CD14-positive monocyte (primary cell): ENCODE results near the gene MEGF8. TPM values are rescaled to one million over a fixed set of nuclear protein-coding genes. Genes with fewer than 3 reads are reported as not detected.

Source experiments
- DNase-seq, 3 donors: peaks; one replicate each; pipeline ENCODE4 v3.0.0-alpha.2; 2011 to 2022
- H2AFZ ChIP-seq: 2 replicates; pipeline ENCODE4 v1.6.0; 2012; ENCODE audit warnings: mild to moderate bottlenecking, low read depth, low read length, inconsistent platforms; ENCODE audit not compliant: insufficient read depth, poor library complexity, severe bottlenecking
- H3K27ac ChIP-seq, 2 donors: 1 replicate in 1 of 2; 2 replicates in 1 of 2; pipeline ENCODE4 v1.5.1; 2012 to 2013; ENCODE audit warnings: low read length in 2 of 2, control low read depth in 1 of 2, inconsistent platforms in 1 of 2, low read depth in 1 of 2, mild to moderate bottlenecking in 1 of 2
- H3K27me3 ChIP-seq, 2 donors: one replicate each; pipeline versions ENCODE4 v1.6.0 to v1.6.1; 2011 to 2013; ENCODE audit warnings: low read length in 2 of 2; ENCODE audit not compliant: control insufficient read depth in 2 of 2, insufficient read depth in 2 of 2
- H3K36me3 ChIP-seq, 2 donors: replicated peaks in 1 of 2; 1 replicate in 1 of 2; 2 replicates in 1 of 2; pipeline versions ENCODE4 v1.5.1 to v1.6.1; 2012 to 2013; ENCODE audit warnings: low read length in 2 of 2, control low read depth in 1 of 2, inconsistent platforms in 1 of 2, mild to moderate bottlenecking in 1 of 2; ENCODE audit not compliant: insufficient read depth in 2 of 2, control insufficient read depth in 1 of 2
- H3K4me1 ChIP-seq, 2 donors: 1 replicate in 1 of 2; 2 replicates in 1 of 2; pipeline versions ENCODE4 v1.5.1 to v1.6.1; 2012 to 2013; ENCODE audit warnings: low read length in 2 of 2, control low read depth in 1 of 2, inconsistent platforms in 1 of 2, mild to moderate bottlenecking in 1 of 2, moderate library complexity in 1 of 2; ENCODE audit not compliant: insufficient read depth in 2 of 2, control insufficient read depth in 1 of 2
- H3K4me2 ChIP-seq: replicated peaks from 2 replicates; pipeline ENCODE3; 2012; ENCODE audit warnings: low read length, moderate library complexity, mild to moderate bottlenecking; ENCODE audit not compliant: poor library complexity, severe bottlenecking; ENCODE audit errors: extremely low read depth
- H3K4me3 ChIP-seq, 3 experiments: fragments of 200-600 bp in 1 of 3; sonication (generic) in 1 of 3; replicated peaks in 1 of 3; 1 replicate in 2 of 3; 2 replicates in 1 of 3; pipeline ENCODE4 v1.5.1; 2011 to 2013; ENCODE audit warnings: low read length in 3 of 3, mild to moderate bottlenecking in 3 of 3, control low read depth in 2 of 3, low read depth in 2 of 3, inconsistent platforms in 1 of 3, moderate library complexity in 1 of 3
- H3K79me2 ChIP-seq: 2 replicates; pipeline ENCODE4 v1.6.0; 2012; ENCODE audit warnings: mild to moderate bottlenecking, control low read depth, inconsistent platforms, low read length, moderate library complexity; ENCODE audit not compliant: insufficient read depth
- H3K9ac ChIP-seq: 2 replicates; pipeline ENCODE4 v1.6.0; 2017; ENCODE audit warnings: low read length, mild to moderate bottlenecking; ENCODE audit not compliant: insufficient read depth, poor library complexity, severe bottlenecking
- H3K9me3 ChIP-seq, 2 donors: replicated peaks in 1 of 2; 1 replicate in 1 of 2; 2 replicates in 1 of 2; pipeline versions ENCODE4 v1.5.1 to v1.6.1; 2012 to 2013; ENCODE audit warnings: low read length in 2 of 2, control low read depth in 1 of 2; ENCODE audit not compliant: control insufficient read depth in 1 of 2, insufficient read depth in 1 of 2
- H4K20me1 ChIP-seq: 2 replicates; pipeline ENCODE4 v1.6.0; 2012; ENCODE audit warnings: mild to moderate bottlenecking, low read length, control low read depth, moderate library complexity; ENCODE audit not compliant: insufficient read depth
- H3K27ac Mint-ChIP-seq, 7 donors: one replicate each; pipeline ENCODE4 v1.8.0; 2020; ENCODE audit warnings: mild to moderate bottlenecking in 7 of 7, mixed read lengths in 7 of 7, moderate library complexity in 6 of 7, inconsistent platforms in 2 of 7
- H3K27me3 Mint-ChIP-seq, 3 donors: one replicate each; pipeline ENCODE4 v1.8.0; 2021 to 2022; ENCODE audit warnings: low read depth in 3 of 3, mild to moderate bottlenecking in 3 of 3, mixed read lengths in 3 of 3, moderate library complexity in 3 of 3, inconsistent platforms in 1 of 3
- H3K36me3 Mint-ChIP-seq, 2 donors: one replicate each; pipeline ENCODE4 v1.8.0; 2020; ENCODE audit warnings: mixed read lengths in 2 of 2, inconsistent platforms in 1 of 2, mild to moderate bottlenecking in 1 of 2
- H3K4me1 Mint-ChIP-seq: one replicate; pipeline ENCODE4 v1.8.0; 2020; ENCODE audit warnings: mild to moderate bottlenecking, mixed read lengths
- H3K4me3 Mint-ChIP-seq, 2 donors: one replicate each; pipeline ENCODE4 v1.8.0; 2020; ENCODE audit warnings: mild to moderate bottlenecking in 2 of 2, mixed read lengths in 2 of 2, moderate library complexity in 1 of 2
- H3K9me3 Mint-ChIP-seq, 7 donors: one replicate each; pipeline ENCODE4 v1.8.0; 2020 to 2022; ENCODE audit warnings: mixed read lengths in 7 of 7, mild to moderate bottlenecking in 6 of 7, moderate library complexity in 6 of 7, inconsistent platforms in 2 of 7
- WGBS: methylation state at CpG from one replicate; pipeline ENCODE4 v1.1.5; 2013; ENCODE audit warnings: missing lambda C conversion rate; ENCODE audit not compliant: insufficient coverage; 5-methylcytosine and 5-hydroxymethylcytosine counted together
- intact Hi-C, 2 donors: fragments of 100-400 bp; cut with micrococcal nuclease; formaldehyde crosslinking; loops; one replicate each; pipeline versions ENCODE4 v1.15.0 to v1.15.1; 2023
- polyA plus RNA-seq, 3 donors: library from polyadenylated mRNA; depleted of rRNA in 1 of 3; unstranded in 2 of 3; stranded (reverse) in 1 of 3; fragments of 300-500 nt in 2 of 3; fragments of >200 nt in 1 of 3; fragmentation: Illumina TruSeq in 2 of 3; gene quantifications; 1 replicate in 2 of 3; 2 replicates in 1 of 3; pipeline ENCODE4 v1.2.3, GENCODE V29; 2012 to 2021
- TF ChIP-seq, protein P1 (sequence below): fragments of 200-600 bp; IDR thresholded peaks from one replicate; pipeline ENCODE4 v1.8.0; 2022; ENCODE audit warnings: antibody characterized with exemption, mild to moderate bottlenecking

The MEGF8 gene
- polyA plus RNA-seq, 3 donors = 0.15 to 2.7 (median 0.27) TPM

DNA sequence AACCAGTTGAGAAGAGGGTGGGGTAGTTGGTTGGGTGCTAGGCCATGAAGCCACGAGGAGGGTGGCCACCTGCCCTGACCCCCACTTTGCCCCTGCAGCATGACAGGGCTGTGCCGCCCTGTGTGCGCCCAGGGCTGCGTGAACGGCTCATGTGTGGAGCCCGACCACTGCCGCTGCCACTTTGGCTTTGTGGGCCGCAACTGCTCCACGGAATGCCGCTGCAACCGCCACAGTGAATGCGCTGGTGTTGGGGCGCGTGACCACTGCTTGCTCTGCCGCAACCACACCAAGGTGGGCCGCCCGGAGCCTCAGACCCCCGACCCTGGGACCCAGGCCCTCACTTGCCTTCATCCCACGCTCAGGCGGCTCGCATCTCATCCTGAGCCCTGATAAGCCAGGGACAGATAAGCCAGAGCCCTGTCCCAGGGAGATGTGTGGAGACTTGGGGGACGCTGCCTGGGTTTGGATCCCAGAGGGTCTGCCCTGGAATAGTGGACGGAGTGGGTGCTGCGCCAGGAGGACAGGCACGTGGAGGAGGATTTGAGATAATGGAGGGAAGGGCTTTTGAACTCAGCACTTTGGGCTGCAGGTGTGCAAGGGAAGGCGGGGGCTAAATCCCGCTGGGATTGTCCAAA, 44.1 kb downstream of the MEGF8 start:
- Histone ChIP-seq H3K36me3 (no peaks in the 10 kb centered on the region), H3K27ac (no peak overlapping the region), H3K27me3 (no peaks in the 10 kb centered on the region), H3K4me1 (peaks cover 13% of the 10 kb centered on the region in 2 donors), H3K9ac (no peak overlapping the region), H4K20me1 (no peaks in the 10 kb centered on the region), H2AFZ (no peak overlapping the region), H3K4me3 (no peak overlapping the region), H3K79me2 (no peaks in the 10 kb centered on the region), H3K4me2 (peak overlapping the region; percentile 51), H3K9me3 (peaks cover 0 to under 1% of the 10 kb centered on the region in 2 donors)
- peaks cover 4 to 6% of the 10 kb centered on the region in 2 donors for H3K36me3 Mint-ChIP-seq
- H3K9me3 Mint-ChIP-seq = peaks cover 0 to 5% (median under 1%) of the 10 kb centered on the region in 7 donors
- no peaks in the 10 kb centered on the region for H3K27me3 Mint-ChIP-seq
- H3K4me3 Mint-ChIP-seq = no peak overlapping the region
- intact Hi-C loops = no loop called here
- no peak overlapping the region for H3K27ac Mint-ChIP-seq
- over 99% methylated on average over 26 of the region's 27 CpGs for WGBS
- no peak for DNase-seq
- H3K4me1 Mint-ChIP-seq = peaks cover 13% of the 10 kb centered on the region
- TF ChIP-seq, protein P1, sequence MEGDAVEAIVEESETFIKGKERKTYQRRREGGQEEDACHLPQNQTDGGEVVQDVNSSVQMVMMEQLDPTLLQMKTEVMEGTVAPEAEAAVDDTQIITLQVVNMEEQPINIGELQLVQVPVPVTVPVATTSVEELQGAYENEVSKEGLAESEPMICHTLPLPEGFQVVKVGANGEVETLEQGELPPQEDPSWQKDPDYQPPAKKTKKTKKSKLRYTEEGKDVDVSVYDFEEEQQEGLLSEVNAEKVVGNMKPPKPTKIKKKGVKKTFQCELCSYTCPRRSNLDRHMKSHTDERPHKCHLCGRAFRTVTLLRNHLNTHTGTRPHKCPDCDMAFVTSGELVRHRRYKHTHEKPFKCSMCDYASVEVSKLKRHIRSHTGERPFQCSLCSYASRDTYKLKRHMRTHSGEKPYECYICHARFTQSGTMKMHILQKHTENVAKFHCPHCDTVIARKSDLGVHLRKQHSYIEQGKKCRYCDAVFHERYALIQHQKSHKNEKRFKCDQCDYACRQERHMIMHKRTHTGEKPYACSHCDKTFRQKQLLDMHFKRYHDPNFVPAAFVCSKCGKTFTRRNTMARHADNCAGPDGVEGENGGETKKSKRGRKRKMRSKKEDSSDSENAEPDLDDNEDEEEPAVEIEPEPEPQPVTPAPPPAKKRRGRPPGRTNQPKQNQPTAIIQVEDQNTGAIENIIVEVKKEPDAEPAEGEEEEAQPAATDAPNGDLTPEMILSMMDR = no peak

DNA sequence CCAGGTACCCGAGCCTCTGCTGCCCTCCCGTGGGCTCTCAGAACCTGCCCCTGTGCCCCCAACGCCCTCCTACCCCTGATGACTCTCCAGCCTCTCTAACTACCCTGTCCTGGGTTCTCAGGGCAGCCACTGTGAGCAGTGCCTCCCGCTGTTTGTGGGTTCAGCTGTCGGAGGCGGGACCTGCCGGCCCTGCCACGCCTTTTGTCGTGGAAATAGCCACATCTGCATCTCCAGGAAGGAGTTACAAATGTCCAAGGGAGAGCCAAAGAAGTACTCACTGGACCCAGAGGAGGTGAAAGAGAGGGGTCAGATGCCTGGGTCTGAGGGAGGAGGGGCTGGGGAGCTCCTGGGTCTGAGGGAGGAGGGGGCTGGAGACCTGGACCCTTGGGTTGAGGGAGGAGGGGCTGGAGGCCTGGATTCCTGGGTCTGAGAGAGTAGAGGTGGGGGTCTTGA, 44.7 kb downstream of the MEGF8 start:
- H3K4me1 Mint-ChIP-seq = peaks cover 13% of the 10 kb centered on the region
- 75% methylated on average over 9 of the region's 9 CpGs for WGBS
- Histone ChIP-seq H3K4me3 (peak overlapping the region in 2 of 3 experiments; percentile 9 to 64), H2AFZ (peak overlapping the region; percentile 75), H3K36me3 (no peaks in the 10 kb centered on the region), H3K9me3 (no peaks in the 10 kb centered on the region), H3K27me3 (no peaks in the 10 kb centered on the region), H3K4me1 (peaks cover 12 to 13% of the 10 kb centered on the region in 2 donors), H3K4me2 (peak overlapping the region; percentile 51), H3K27ac (peak overlapping the region in 1 of 2 donors; percentile 37), H3K79me2 (no peaks in the 10 kb centered on the region), H4K20me1 (no peaks in the 10 kb centered on the region), H3K9ac (peak overlapping the region; percentile 42)
- TF ChIP-seq, protein P1 = no peak
- no peak for DNase-seq
- peaks cover 5 to 6% of the 10 kb centered on the region in 2 donors for H3K36me3 Mint-ChIP-seq
- H3K4me3 Mint-ChIP-seq = peak overlapping the region; percentile 66 to 87
- intact Hi-C loops = no loop called here
- H3K27me3 Mint-ChIP-seq = peaks cover 0 to under 1% (median 0%) of the 10 kb centered on the region in 3 donors
- H3K27ac Mint-ChIP-seq = peak overlapping the region in 4 of 7 donors; percentile 15 to 74 (median 58)
- peaks cover 0 to 4% (median 0%) of the 10 kb centered on the region in 7 donors for H3K9me3 Mint-ChIP-seq
